Chondrocyte (in vitro differentiated cells): ENCODE measurements around the gene STAT4. TPM values are rescaled to one million over a fixed set of nuclear protein-coding genes. Genes with fewer than 3 reads are reported as not detected.

Experiments used
- DNase-seq: peaks from one replicate; pipeline ENCODE4 v3.0.0; 2021; ENCODE audit warnings: mixed read lengths, low spot score
- H3K27ac Mint-ChIP-seq: one replicate; pipeline ENCODE4 v1.8.0; 2021; ENCODE audit warnings: mild to moderate bottlenecking, moderate library complexity, mixed read lengths; ENCODE audit not compliant: unreplicated experiment
- H3K27me3 Mint-ChIP-seq: 2 replicates; pipeline ENCODE4 v1.8.0; 2021; ENCODE audit warnings: low read depth, mixed read lengths
- H3K36me3 Mint-ChIP-seq: 2 replicates; pipeline ENCODE4 v1.8.0; 2021; ENCODE audit warnings: low read depth, mixed read lengths
- H3K4me1 Mint-ChIP-seq: 2 replicates; pipeline ENCODE4 v1.8.0; 2021; ENCODE audit warnings: low read depth, mild to moderate bottlenecking, mixed read lengths
- H3K4me3 Mint-ChIP-seq: one replicate; pipeline ENCODE4 v1.8.0; 2021; ENCODE audit warnings: mild to moderate bottlenecking, moderate library complexity, mixed read lengths; ENCODE audit not compliant: unreplicated experiment
- H3K9me3 Mint-ChIP-seq: 2 replicates; pipeline ENCODE4 v1.8.0; 2021; ENCODE audit warnings: low read depth, mixed read lengths
- CTCF ChIP-seq: fragments of 200-600 bp; sonication (generic); IDR thresholded peaks from 2 replicates; pipeline ENCODE4 v1.5.0; 2021; ENCODE audit warnings: antibody characterized with exemption, mild to moderate bottlenecking, moderate library complexity
- total RNA-seq: library from RNA; stranded (reverse); gene quantifications from 3 replicates; pipeline ENCODE4 v1.2.1, GENCODE V29; 2021

Gene STAT4
- total RNA-seq, 1 donor from 2014 or later = 12.4 TPM

GRCh38 chr2:191036363-191036762 is 114.4 kb downstream of the STAT4 start:
- TF ChIP-seq CTCF = no peak
- Mint-ChIP-seq H3K9me3 (no peaks in the 10 kb centered on the region), H3K4me3 (no peak overlapping the region), H3K27ac (no peak overlapping the region), H3K36me3 (no peaks in the 10 kb centered on the region), H3K27me3 (no peaks in the 10 kb centered on the region), H3K4me1 (peaks cover 44% of the 10 kb centered on the region)
- DNase-seq = no peak

- no peak overlapping the region for H3K4me3 Mint-ChIP-seq
- no peaks in the 10 kb centered on the region for H3K36me3 Mint-ChIP-seq
- DNase-seq = no peak
- TF ChIP-seq CTCF = no peak
- H3K4me1 Mint-ChIP-seq = peaks cover 36% of the 10 kb centered on the region
- peak overlapping the region; percentile 22 for H3K27ac Mint-ChIP-seq
- H3K9me3 Mint-ChIP-seq = no peaks in the 10 kb centered on the region
- H3K27me3 Mint-ChIP-seq = no peaks in the 10 kb centered on the region
Observed at GRCh38 chr2:191032588-191033429, 118.0 kb downstream of the STAT4 start.

- Mint-ChIP-seq H3K27me3 (no peaks in the 10 kb centered on the region), H3K27ac (no peak overlapping the region), H3K36me3 (no peaks in the 10 kb centered on the region), H3K4me1 (peaks cover 25% of the 10 kb centered on the region), H3K4me3 (no peak overlapping the region), H3K9me3 (no peaks in the 10 kb centered on the region)
- DNase-seq = no peak
- no peak for TF ChIP-seq CTCF
Observed at GRCh38 chr2:191031256-191031655, 119.5 kb downstream of the STAT4 start.

GRCh38 chr2:191030521-191031154 is 120.2 kb downstream of the STAT4 start:
- Mint-ChIP-seq H3K27ac (no peak overlapping the region), H3K9me3 (no peaks in the 10 kb centered on the region), H3K36me3 (no peaks in the 10 kb centered on the region), H3K4me1 (peaks cover 21% of the 10 kb centered on the region), H3K27me3 (no peaks in the 10 kb centered on the region), H3K4me3 (no peak overlapping the region)
- no peak for DNase-seq
- TF ChIP-seq CTCF = peak; percentile 84

GRCh38 chr2:191029280-191029950 is 121.4 kb downstream of the STAT4 start:
- H3K9me3 Mint-ChIP-seq = no peaks in the 10 kb centered on the region
- no peak for DNase-seq
- H3K27me3 Mint-ChIP-seq = no peaks in the 10 kb centered on the region
- TF ChIP-seq CTCF = no peak
- H3K4me3 Mint-ChIP-seq = no peak overlapping the region
- H3K27ac Mint-ChIP-seq = no peak overlapping the region
- H3K4me1 Mint-ChIP-seq = peaks cover 21% of the 10 kb centered on the region
- no peaks in the 10 kb centered on the region for H3K36me3 Mint-ChIP-seq
